Caco-2 (cell line): Measurements from ENCODE around the gene ARGFX. TPM values are rescaled to one million over a fixed set of nuclear protein-coding genes. Genes with fewer than 3 reads are reported as not detected.
"Not testable (repeated sequence)": the region's sequence is repeated elsewhere in the genome, so short reads cannot be mapped to it uniquely, and the experiment has no call there.

Experiments used
- BruUV-seq: library from RNA; stranded (reverse); fragments of 400-500 nt; replicated peaks from 2 replicates; lab custom pipeline; 2021; lab: Mats Ljungman, UMichigan
- CTCF ChIA-PET: fragments of 300-600 bp; sonication (Branson Sonifier 250); formaldehyde crosslinking; loops from one replicate; lab custom pipeline; 2022; ENCODE audit warnings: antibody characterized with exemption; lab: Charles Lee
- POLR2A ChIA-PET: fragments of 300-600 bp; sonication (Branson Sonifier 250); formaldehyde crosslinking; loops from one replicate; lab custom pipeline; 2022; ENCODE audit warnings: antibody characterized with exemption; lab: Charles Lee
- DNase-seq, 2 experiments: peaks; one replicate each; pipeline versions ENCODE4 v3.0.0 to v3.0.0-alpha.2; 2020 to 2022
- H3K27me3 ChIP-seq: replicated peaks from 2 replicates; pipeline ENCODE4 v1.6.0; 2011; ENCODE audit warnings: low read length; ENCODE audit not compliant: control insufficient read depth, insufficient read depth
- H3K36me3 ChIP-seq: 2 replicates; pipeline ENCODE4 v1.5.1; 2011; ENCODE audit warnings: low read length; ENCODE audit not compliant: control insufficient read depth, insufficient read depth
- H3K4me1 ChIP-seq: fragments of 250-450 bp; sonication (Bioruptor Pico); 2 replicates; pipeline ENCODE4 v1.5.1; 2020; ENCODE audit warnings: mild to moderate bottlenecking
- H3K4me3 ChIP-seq: 2 replicates; pipeline ENCODE4 v1.5.1; 2011; ENCODE audit warnings: low read depth, mild to moderate bottlenecking, control low read depth, low read length
- H3K9me3 ChIP-seq: fragments of 250-450 bp; sonication (Bioruptor Pico); 2 replicates; pipeline ENCODE4 v1.5.1; 2020; ENCODE audit warnings: mild to moderate bottlenecking, moderate library complexity
- H3K27ac Mint-ChIP-seq: one replicate; pipeline ENCODE4 v1.8.0; 2022; ENCODE audit warnings: mixed read lengths; ENCODE audit not compliant: unreplicated experiment
- H3K27me3 Mint-ChIP-seq: one replicate; pipeline ENCODE4 v1.8.0; 2022; ENCODE audit warnings: mixed read lengths; ENCODE audit not compliant: insufficient read depth, unreplicated experiment
- H3K36me3 Mint-ChIP-seq: one replicate; pipeline ENCODE4 v1.8.0; 2022; ENCODE audit warnings: mild to moderate bottlenecking, mixed read lengths; ENCODE audit not compliant: insufficient read depth, unreplicated experiment
- H3K4me1 Mint-ChIP-seq: one replicate; pipeline ENCODE4 v1.8.0; 2022; ENCODE audit warnings: low read depth, mixed read lengths; ENCODE audit not compliant: unreplicated experiment
- H3K4me3 Mint-ChIP-seq: one replicate; pipeline ENCODE4 v1.8.0; 2022; ENCODE audit warnings: mild to moderate bottlenecking, moderate library complexity, mixed read lengths; ENCODE audit not compliant: unreplicated experiment
- H3K9me3 Mint-ChIP-seq: one replicate; pipeline ENCODE4 v1.8.0; 2022; ENCODE audit warnings: mixed read lengths; ENCODE audit not compliant: unreplicated experiment
- CTCF ChIP-seq, 2 experiments: fragments of 200-600 bp in 1 of 2; IDR thresholded peaks; 1 replicate in 1 of 2; 2 replicates in 1 of 2; pipeline versions ENCODE4 v1.5.1 to v1.8.0; 2011 to 2022; ENCODE audit warnings: antibody characterized with exemption in 1 of 2, control low read depth in 1 of 2, inconsistent platforms in 1 of 2, low read depth in 1 of 2, low read length in 1 of 2, mild to moderate bottlenecking in 1 of 2, moderate library complexity in 1 of 2; ENCODE audit not compliant: insufficient read depth in 1 of 2, severe bottlenecking in 1 of 2, unreplicated experiment in 1 of 2
- intact Hi-C: fragments of 100-400 bp; cut with micrococcal nuclease; formaldehyde crosslinking; loops from one replicate; pipeline ENCODE4 v1.10.0; 2022; ENCODE audit not compliant: unreplicated experiment
- total RNA-seq: library from RNA; stranded (reverse); gene quantifications from 2 replicates; pipeline ENCODE4 v1.2.3, GENCODE V29; 2022

The ARGFX gene
- total RNA-seq, 1 experiment from 2014 or later: not detected

- H3K4me1 ChIP-seq: no peaks in the 10 kb centered on the region
- H3K27me3 ChIP-seq: no peaks in the 10 kb centered on the region
- H3K4me3 Mint-ChIP-seq: no peak overlapping the region
- no peak overlapping the region for H3K4me3 ChIP-seq
- no peaks in the 10 kb centered on the region for H3K9me3 Mint-ChIP-seq
- H3K36me3 ChIP-seq: no peaks in the 10 kb centered on the region
- no peaks in the 10 kb centered on the region for H3K9me3 ChIP-seq
- H3K27me3 Mint-ChIP-seq: peaks cover 10% of the 10 kb centered on the region
- TF ChIP-seq CTCF (IDR thresholded peaks at IDR 0.05; ENCODE audit: insufficient read depth in 1 of 2, low read depth in 1 of 2, low read length in 1 of 2, severe bottlenecking in 1 of 2, unreplicated experiment in 1 of 2): no peak
- CTCF ChIA-PET: no interaction called here
- POLR2A ChIA-PET: no interaction called here
- no peak for DNase-seq
- intact Hi-C loops: no loop called here
- no TSS peak for BruUV-seq
- no peaks in the 10 kb centered on the region for H3K4me1 Mint-ChIP-seq
- no peak overlapping the region for H3K27ac Mint-ChIP-seq
- no peaks in the 10 kb centered on the region for H3K36me3 Mint-ChIP-seq
Measured at GRCh38 chr3:121584418-121584817, 16.7 kb downstream of the ARGFX start.

GRCh38 chr3:121592856-121593702 is 25.3 kb downstream of the ARGFX start, which contains the start of gene FBXO40:
FBXO40 (plus strand) TSS chr3:121593379; CDS start chr3:121620576, 27,197 bp downstream.
- no peak within 1 kb of the TSS for H3K27ac Mint-ChIP-seq
- H3K27me3 Mint-ChIP-seq: no peaks in the 10 kb centered on the region
- Histone ChIP-seq H3K9me3 (no peaks in the 10 kb centered on the region), H3K27me3 (no peaks in the 10 kb centered on the region), H3K4me1 (no peaks in the 10 kb centered on the region), H3K36me3 (no peaks in the 10 kb centered on the region), H3K4me3 (no peak within 1 kb of the TSS)
- H3K4me3 Mint-ChIP-seq: no peak within 1 kb of the TSS
- H3K36me3 Mint-ChIP-seq: no peaks in the 10 kb centered on the region
- BruUV-seq: no TSS peak
- intact Hi-C loops: no loop called here
- DNase-seq: no peak
- ChIA-PET POLR2A (no interaction called here), CTCF (no interaction called here)
- TF ChIP-seq CTCF (IDR thresholded peaks at IDR 0.05; ENCODE audit: insufficient read depth in 1 of 2, low read depth in 1 of 2, low read length in 1 of 2, severe bottlenecking in 1 of 2, unreplicated experiment in 1 of 2): no peak
- no peaks in the 10 kb centered on the region for H3K9me3 Mint-ChIP-seq
- no peaks in the 10 kb centered on the region for H3K4me1 Mint-ChIP-seq

GRCh38 chr3:121593806-121594205 is 26.1 kb downstream of the ARGFX start:
- H3K27me3 ChIP-seq, H3K4me1 ChIP-seq, H3K4me3 ChIP-seq, CTCF ChIA-PET, H3K27ac Mint-ChIP-seq, H3K4me3 Mint-ChIP-seq, POLR2A ChIA-PET, H3K27me3 Mint-ChIP-seq, H3K9me3 Mint-ChIP-seq, intact Hi-C loops, H3K36me3 ChIP-seq, H3K4me1 Mint-ChIP-seq, H3K9me3 ChIP-seq, BruUV-seq, H3K36me3 Mint-ChIP-seq, DNase-seq: not testable (repeated sequence)
